ENCODE measurements around the gene MCC.

GRCh38 chr5:113276001-113276400 is 212.3 kb downstream of the MCC start:
- TF ChIP-seq MAX (IDR thresholded peaks at IDR 0.05) (no peak), EP300 (IDR thresholded peaks at IDR 0.05; ENCODE audit: borderline replicate concordance) (no peak), RAD21 (IDR thresholded peaks at IDR 0.05; ENCODE audit: low read depth) (no peak), TAF1 (IDR thresholded peaks at IDR 0.05; ENCODE audit: low read depth) (no peak), TEAD4 (IDR thresholded peaks at IDR 0.05) (no peak)

Data from Ishikawa (cell line).